DMS53 treated with DMSO at 0.1 percent for 48 hours (cell line): ENCODE data around the gene BSG.

ENCODE experiments used
- DNase-seq: peaks from one replicate; lab custom pipeline; 2025; ENCODE audit not compliant: unreplicated experiment; lab: John Stamatoyannopoulos, UW

The BSG gene

GRCh38 chr19:570937-571565, 1.3 kb upstream of the BSG start:
- DNase-seq = peak; percentile 54

GRCh38 chr19:571566-571974, 826 bp upstream of the BSG start:
- DNase-seq = peak; percentile 36

GRCh38 chr19:572743-573518, 535 bp downstream of the BSG start:
- DNase-seq = peak; percentile 2

GRCh38 chr19:573519-573825, 1.1 kb downstream of the BSG start:
- no peak for DNase-seq

GRCh38 chr19:574658-575526, 2.5 kb downstream of the BSG start:
- no peak for DNase-seq

GRCh38 chr19:575527-576506, 3.4 kb downstream of the BSG start:
- no peak for DNase-seq

- DNase-seq = no peak
These were observed 4.5 kb downstream of the BSG start for GRCh38 chr19:576768-577438.

- no peak for DNase-seq
These were observed 5.3 kb downstream of the BSG start for GRCh38 chr19:577439-578392.

GRCh38 chr19:579111-579841, 6.9 kb downstream of the BSG start:
- no peak for DNase-seq

GRCh38 chr19:579842-580155, 7.4 kb downstream of the BSG start:
- DNase-seq = no peak

- DNase-seq = no peak
These were observed 8.0 kb downstream of the BSG start for GRCh38 chr19:580274-580835.

GRCh38 chr19:581399-582111, 9.2 kb downstream of the BSG start:
- DNase-seq = no peak

- DNase-seq = no peak
These were observed 10.3 kb downstream of the BSG start for GRCh38 chr19:582497-583197.

GRCh38 chr19:583198-583967, 11.0 kb downstream of the BSG start:
- no peak for DNase-seq

GRCh38 chr19:583968-584239, 11.5 kb downstream of the BSG start:
- no peak for DNase-seq

- no peak for DNase-seq
These were observed 12.0 kb downstream of the BSG start for GRCh38 chr19:584240-585001.
